MCF 10A (cell line): ENCODE results near the gene DNAJC25. TPM values are rescaled to one million over a fixed set of nuclear protein-coding genes. Genes with fewer than 3 reads are reported as not detected.

ENCODE experiments used
- BruUV-seq: library from RNA; stranded (reverse); fragments of 400-500 nt; replicated peaks from 2 replicates; lab custom pipeline; 2021; lab: Mats Ljungman, UMichigan
- CTCF ChIA-PET: fragments of 300-600 bp; sonication (Branson Sonifier 250); formaldehyde crosslinking; extraction: SDS; loops from one replicate; lab custom pipeline; 2021; ENCODE audit warnings: antibody characterized with exemption, inconsistent platforms; lab: Yijun Ruan, JAX
- POLR2A ChIA-PET: fragments of 300-600, 350-650 bp; sonication (Branson Sonifier 250); formaldehyde crosslinking; extraction: SDS; loops from one replicate; lab custom pipeline; 2020; ENCODE audit warnings: antibody characterized with exemption, inconsistent platforms; lab: Yijun Ruan, JAX
- DNase-seq: peaks from one replicate; pipeline ENCODE4 v3.0.0-alpha.2; 2018; ENCODE audit not compliant: unreplicated experiment
- H3K27ac Mint-ChIP-seq: one replicate; pipeline ENCODE4 v1.8.0; 2022; ENCODE audit warnings: mild to moderate bottlenecking, low read depth, mixed read lengths; ENCODE audit not compliant: unreplicated experiment
- H3K27me3 Mint-ChIP-seq: one replicate; pipeline ENCODE4 v1.8.0; 2022; ENCODE audit warnings: mixed read lengths; ENCODE audit not compliant: insufficient read depth, unreplicated experiment
- H3K36me3 Mint-ChIP-seq: one replicate; pipeline ENCODE4 v1.8.0; 2022; ENCODE audit warnings: mild to moderate bottlenecking, moderate library complexity, mixed read lengths; ENCODE audit not compliant: insufficient read depth, unreplicated experiment
- H3K4me1 Mint-ChIP-seq: one replicate; pipeline ENCODE4 v1.8.0; 2022; ENCODE audit warnings: mixed read lengths; ENCODE audit not compliant: insufficient read depth, unreplicated experiment
- H3K4me3 Mint-ChIP-seq: one replicate; pipeline ENCODE4 v1.8.0; 2022; ENCODE audit warnings: mild to moderate bottlenecking, moderate library complexity, mixed read lengths; ENCODE audit not compliant: unreplicated experiment
- H3K9me3 Mint-ChIP-seq: one replicate; pipeline ENCODE4 v1.8.0; 2022; ENCODE audit warnings: mixed read lengths; ENCODE audit not compliant: unreplicated experiment
- intact Hi-C: fragments of 100-400 bp; cut with micrococcal nuclease; formaldehyde crosslinking; loops from 2 replicates; pipeline ENCODE4 v1.14.1; 2022
- total RNA-seq: library from RNA; stranded (reverse); gene quantifications from 2 replicates; pipeline ENCODE4 v1.2.3, GENCODE V29; 2022
- TF ChIP-seq, protein P1 (sequence below): fragments of 200-600 bp; IDR thresholded peaks from one replicate; pipeline ENCODE4 v1.8.0; 2022; ENCODE audit warnings: antibody characterized with exemption, mild to moderate bottlenecking; ENCODE audit not compliant: unreplicated experiment

DNAJC25 gene
- total RNA-seq, 1 experiment from 2014 or later: 10.9 TPM

DNA sequence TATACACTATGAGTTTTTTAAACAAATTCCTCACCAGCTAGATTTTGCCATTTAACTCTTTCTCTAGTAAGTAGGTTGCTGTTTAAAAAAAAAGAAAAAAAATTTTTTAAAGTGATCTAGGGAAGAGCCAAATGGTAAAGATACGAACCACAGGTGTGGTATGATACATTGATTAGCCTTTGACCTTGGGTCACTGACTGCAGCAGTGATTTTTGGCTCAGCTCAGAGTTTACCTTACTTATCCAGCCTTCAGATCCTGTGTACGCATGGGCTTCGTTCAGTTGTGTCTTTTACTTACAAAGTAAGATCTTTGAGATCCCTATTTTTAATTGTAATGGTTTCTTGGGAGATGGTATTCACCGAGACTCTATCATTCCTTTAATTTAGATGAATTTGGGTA is 17.9 kb downstream of the DNAJC25 start:
- no TSS peak for BruUV-seq
- Mint-ChIP-seq H3K27ac (no peak overlapping the region), H3K9me3 (no peaks in the 10 kb centered on the region), H3K4me3 (no peak overlapping the region), H3K27me3 (no peaks in the 10 kb centered on the region), H3K36me3 (peaks cover 71% of the 10 kb centered on the region), H3K4me1 (peaks cover 4% of the 10 kb centered on the region)
- ChIA-PET CTCF (interaction anchor here (0.6 to 1.2 kb wide), 5 partner anchors 21 to 165 kb away, joined by 3 to 9 read pairs (median 5); no protein-coding TSS in a partner anchor), POLR2A (interaction anchor here (0.6 to 1.6 kb wide), 7 partner anchors 9 to 1118 kb away, joined by 3 to 10 read pairs (median 3); partner anchors contain the start of genes DNAJC25 and GNG10)
- intact Hi-C loops: no loop called here
- TF ChIP-seq, protein P1, sequence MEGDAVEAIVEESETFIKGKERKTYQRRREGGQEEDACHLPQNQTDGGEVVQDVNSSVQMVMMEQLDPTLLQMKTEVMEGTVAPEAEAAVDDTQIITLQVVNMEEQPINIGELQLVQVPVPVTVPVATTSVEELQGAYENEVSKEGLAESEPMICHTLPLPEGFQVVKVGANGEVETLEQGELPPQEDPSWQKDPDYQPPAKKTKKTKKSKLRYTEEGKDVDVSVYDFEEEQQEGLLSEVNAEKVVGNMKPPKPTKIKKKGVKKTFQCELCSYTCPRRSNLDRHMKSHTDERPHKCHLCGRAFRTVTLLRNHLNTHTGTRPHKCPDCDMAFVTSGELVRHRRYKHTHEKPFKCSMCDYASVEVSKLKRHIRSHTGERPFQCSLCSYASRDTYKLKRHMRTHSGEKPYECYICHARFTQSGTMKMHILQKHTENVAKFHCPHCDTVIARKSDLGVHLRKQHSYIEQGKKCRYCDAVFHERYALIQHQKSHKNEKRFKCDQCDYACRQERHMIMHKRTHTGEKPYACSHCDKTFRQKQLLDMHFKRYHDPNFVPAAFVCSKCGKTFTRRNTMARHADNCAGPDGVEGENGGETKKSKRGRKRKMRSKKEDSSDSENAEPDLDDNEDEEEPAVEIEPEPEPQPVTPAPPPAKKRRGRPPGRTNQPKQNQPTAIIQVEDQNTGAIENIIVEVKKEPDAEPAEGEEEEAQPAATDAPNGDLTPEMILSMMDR: no peak
- no peak for DNase-seq

DNA sequence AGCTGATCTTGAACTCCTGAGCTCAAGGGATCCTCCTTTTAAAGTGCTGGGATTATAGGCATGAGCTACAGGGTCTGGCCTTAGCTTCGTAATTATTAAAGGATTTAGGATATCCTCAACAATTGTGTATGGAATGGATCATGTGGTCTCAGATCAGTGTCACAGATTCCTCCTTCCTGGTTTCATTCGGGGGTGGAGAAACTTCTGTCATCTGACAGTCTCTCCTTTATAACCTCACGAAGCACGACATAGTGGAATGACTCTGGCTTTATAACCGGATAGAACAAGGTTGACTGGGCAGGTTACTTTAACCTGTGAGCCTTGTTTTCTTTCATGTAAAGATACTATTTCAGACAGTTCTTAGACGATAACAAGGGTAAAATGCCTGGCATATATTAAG is 25.9 kb downstream of the DNAJC25 start:
- peaks cover 2% of the 10 kb centered on the region for H3K4me1 Mint-ChIP-seq
- H3K27me3 Mint-ChIP-seq: no peaks in the 10 kb centered on the region
- H3K27ac Mint-ChIP-seq: no peak overlapping the region
- POLR2A ChIA-PET: interaction anchor here (0.6 to 1.3 kb wide), 3 partner anchors 9 to 241 kb away, joined by 3 read pairs; no protein-coding TSS in a partner anchor
- H3K4me3 Mint-ChIP-seq: no peak overlapping the region
- intact Hi-C loops: no loop called here
- TF ChIP-seq, protein P1: no peak
- no peaks in the 10 kb centered on the region for H3K9me3 Mint-ChIP-seq
- CTCF ChIA-PET: interaction anchor here (1.6 kb wide), 1 partner anchor 34 kb away, joined by 3 read pairs; no protein-coding TSS in a partner anchor
- BruUV-seq: no TSS peak
- peaks cover 26% of the 10 kb centered on the region for H3K36me3 Mint-ChIP-seq
- no peak for DNase-seq

DNA sequence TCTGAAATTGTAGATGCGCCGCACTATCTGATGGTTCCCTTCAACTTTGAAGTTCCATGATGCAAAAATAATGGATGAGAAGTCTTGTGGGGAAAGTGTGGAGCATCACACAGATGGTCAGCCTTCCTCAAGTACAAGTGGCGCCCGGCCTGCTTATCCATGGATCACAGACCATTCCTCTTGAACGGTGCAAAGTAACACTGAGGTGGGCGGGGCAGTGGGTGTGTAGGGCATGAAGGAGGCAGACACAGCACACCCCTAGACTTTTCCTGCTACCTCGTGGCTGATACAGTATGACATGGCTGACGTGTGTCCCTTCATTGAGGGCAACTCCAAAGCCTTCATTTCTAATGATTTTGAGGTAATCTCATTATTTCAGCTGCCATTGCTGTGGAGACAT is 27.8 kb downstream of the DNAJC25 start:
- no peak for DNase-seq
- Mint-ChIP-seq H3K27ac (no peak overlapping the region), H3K27me3 (no peaks in the 10 kb centered on the region), H3K9me3 (no peaks in the 10 kb centered on the region), H3K4me1 (peaks cover 19% of the 10 kb centered on the region), H3K36me3 (peaks cover 18% of the 10 kb centered on the region), H3K4me3 (no peak overlapping the region)
- CTCF ChIA-PET: interaction anchor here (0.7 kb wide), 1 partner anchor 37 kb away, joined by 3 read pairs; no protein-coding TSS in a partner anchor
- BruUV-seq: no TSS peak
- POLR2A ChIA-PET: no interaction called here
- intact Hi-C loops: no loop called here
- TF ChIP-seq, protein P1: no peak

DNA sequence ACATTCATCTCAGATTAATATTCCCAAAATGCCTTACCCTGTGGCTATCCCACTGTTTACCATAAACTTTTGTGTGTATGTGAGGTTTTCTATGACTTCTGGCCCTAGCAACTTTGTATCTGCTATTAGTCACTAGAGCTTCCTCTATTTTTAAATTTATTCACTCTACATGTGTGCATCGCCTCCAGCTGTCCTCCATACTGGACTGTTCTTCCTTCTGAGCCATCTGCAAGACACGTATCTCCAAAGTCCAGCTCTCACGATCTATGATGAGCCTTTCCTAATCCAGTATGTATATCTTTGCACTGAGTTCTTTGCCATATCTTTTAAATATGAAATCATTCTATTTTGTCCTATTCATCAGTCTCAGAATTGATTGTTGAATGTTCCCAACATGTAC is 28.6 kb downstream of the DNAJC25 start:
- Mint-ChIP-seq H3K4me1 (peaks cover 19% of the 10 kb centered on the region), H3K27ac (no peak overlapping the region), H3K9me3 (no peaks in the 10 kb centered on the region), H3K4me3 (no peak overlapping the region), H3K36me3 (peaks cover 21% of the 10 kb centered on the region), H3K27me3 (no peaks in the 10 kb centered on the region)
- no peak for DNase-seq
- POLR2A ChIA-PET: no interaction called here
- TF ChIP-seq, protein P1: no peak
- BruUV-seq: no TSS peak
- CTCF ChIA-PET: no interaction called here
- intact Hi-C loops: no loop called here
